SHP77 treated with DMSO at 0.1 percent for 48 hours (cell line): ENCODE measurements around the gene PPP3CA.
"Not testable (repeated sequence)": the region's sequence is repeated elsewhere in the genome, so short reads cannot be mapped to it uniquely, and the experiment has no call there.

ENCODE experiments used
- DNase-seq: peaks from one replicate; lab custom pipeline; 2025; lab: John Stamatoyannopoulos, UW

Gene PPP3CA

DNA sequence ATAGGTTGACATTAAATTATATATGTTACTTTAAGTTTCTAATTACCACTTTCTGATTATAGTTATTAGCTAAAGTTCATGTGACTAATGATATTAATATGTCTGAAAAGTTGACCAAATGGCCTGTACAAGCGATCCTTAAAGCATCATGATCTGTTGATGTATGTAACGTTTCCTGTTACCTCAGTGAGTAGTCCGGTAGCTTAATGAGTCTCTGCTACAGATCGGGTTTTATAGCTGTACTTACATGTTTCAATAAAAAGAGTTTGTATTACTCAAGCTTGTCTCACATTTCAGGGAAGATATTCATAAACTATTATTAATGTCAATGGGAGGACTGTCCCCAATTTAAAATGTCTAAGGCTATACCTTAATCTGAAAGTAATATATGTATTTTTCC lies 246.3 kb downstream of the PPP3CA start:
- no peak for DNase-seq

DNA sequence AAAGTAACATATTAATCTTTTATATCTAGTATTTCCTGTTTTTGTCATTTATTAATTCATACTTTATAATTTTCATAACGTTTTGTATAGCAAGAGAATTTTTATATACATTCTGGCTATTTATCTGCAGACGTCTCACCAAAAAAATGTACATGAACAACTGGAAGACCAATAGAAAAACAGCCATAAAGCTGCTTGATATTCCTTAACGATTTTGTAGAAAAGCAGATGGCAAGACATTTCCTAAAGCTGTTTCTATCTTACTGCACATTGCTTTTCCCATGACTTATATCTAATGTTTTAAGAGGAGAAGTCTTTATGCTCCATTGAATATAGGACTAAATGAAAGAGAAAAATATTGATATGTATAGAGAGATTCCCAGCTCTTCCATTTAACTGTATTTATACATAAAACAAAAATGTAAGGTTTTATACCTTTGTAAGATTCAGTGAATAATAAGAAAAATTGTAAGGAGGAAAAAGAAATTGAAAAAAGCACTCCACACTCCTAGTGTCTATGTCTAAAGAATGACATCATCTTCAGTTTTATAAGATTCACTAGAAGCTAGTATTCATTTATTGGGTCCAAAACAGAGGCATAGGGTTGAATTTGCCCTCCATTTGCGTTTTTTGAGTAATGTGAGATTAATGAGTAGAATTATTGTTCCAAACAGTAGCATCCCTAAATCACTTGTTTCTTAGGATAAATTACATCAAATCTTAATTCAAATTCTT lies 248.5 kb downstream of the PPP3CA start:
- no peak for DNase-seq

DNA sequence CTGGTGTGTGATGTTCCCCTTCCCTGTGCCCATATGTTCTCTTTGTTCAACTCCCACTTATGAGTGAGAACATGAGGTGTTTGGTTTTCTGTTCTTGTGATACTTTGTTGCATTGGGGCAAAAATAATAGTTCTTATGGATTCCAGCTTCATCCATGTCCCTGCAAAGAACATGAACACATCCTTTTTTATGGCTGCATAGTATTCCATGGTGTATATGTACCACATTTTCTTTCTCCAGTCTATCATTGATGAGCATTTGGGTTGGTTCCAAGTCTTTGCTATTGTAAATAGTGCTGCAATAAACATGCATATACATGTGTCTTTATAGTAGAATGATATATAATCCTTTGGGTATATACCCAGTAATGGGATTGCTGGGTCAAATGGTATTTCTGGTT lies 254.7 kb downstream of the PPP3CA start:
- DNase-seq: not testable (repeated sequence)

DNA sequence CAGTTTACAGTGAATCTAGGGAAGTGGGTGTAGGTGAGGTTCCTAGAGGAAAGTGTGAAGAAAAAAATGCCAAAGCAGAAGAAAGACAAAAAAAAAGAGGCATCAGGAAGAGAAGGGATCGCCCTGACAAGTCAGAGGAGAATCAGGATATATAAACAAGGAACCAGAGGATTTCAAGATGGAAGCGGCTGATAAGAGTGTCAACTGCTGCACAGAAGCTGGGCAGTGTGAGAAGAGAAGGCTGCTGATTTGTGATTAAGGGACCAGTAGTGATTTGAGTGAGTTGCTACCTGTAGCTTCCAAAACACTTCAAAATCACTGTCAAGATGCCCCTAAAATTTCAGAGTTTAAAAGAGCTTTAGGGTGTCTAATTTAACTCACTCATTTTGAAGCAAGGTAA lies 258.2 kb downstream of the PPP3CA start:
- no peak for DNase-seq

DNA sequence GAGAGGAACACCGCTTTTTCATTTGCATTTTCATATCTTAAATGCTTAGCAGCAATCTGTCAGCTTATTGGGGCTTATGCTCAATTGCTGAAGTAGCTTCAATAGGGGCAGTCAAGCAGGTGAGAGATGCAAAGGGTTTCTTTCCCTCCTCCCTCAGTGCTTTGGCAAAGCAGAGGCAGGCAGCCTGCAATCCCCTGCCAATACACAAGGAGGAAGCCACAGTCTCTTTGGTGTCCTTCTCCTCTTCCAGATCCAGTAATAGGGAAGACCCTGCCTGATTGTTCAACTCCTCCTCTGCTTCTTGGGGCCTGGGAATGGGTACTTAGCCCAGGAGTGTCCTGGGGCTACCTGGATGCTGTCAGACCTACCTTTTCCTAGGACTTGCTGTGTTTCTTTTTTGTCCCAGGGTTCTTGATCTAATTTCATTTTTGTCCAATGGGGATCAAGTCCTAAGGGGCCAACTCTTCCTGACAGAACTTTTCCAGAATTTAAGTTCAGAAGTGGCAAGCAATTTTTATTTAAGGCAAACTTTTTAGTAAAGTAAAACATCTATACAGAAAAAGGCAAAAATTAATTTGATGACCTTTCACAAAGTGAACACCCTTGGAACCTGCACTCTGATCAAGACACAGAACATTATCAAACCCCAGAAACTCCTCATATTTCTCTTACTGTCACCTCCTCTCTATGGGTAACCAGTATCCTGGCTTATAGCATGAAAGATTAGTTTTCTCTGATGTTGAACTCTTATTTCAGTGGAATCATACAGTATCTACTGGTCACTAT lies 260.3 kb downstream of the PPP3CA start:
- DNase-seq: no peak

DNA sequence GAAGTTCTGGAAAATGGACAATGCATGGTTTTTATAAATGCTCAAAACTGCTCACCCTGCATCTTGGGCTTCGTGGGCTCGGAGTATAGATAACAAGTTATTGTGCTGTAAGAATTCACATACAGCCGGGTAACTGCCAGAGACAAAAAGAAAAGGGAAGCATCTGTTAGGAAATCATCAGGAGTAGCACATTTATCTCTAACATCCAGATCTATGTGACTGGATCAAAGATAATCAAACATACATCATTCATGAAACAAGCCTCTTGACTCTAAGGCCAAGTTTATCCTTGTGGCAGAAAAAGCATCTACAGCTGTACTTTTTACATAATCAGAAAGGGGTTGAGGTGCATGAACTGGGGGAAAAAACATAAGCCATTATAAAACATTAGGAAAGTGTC lies 264.2 kb downstream of the PPP3CA start:
- DNase-seq: no peak

DNA sequence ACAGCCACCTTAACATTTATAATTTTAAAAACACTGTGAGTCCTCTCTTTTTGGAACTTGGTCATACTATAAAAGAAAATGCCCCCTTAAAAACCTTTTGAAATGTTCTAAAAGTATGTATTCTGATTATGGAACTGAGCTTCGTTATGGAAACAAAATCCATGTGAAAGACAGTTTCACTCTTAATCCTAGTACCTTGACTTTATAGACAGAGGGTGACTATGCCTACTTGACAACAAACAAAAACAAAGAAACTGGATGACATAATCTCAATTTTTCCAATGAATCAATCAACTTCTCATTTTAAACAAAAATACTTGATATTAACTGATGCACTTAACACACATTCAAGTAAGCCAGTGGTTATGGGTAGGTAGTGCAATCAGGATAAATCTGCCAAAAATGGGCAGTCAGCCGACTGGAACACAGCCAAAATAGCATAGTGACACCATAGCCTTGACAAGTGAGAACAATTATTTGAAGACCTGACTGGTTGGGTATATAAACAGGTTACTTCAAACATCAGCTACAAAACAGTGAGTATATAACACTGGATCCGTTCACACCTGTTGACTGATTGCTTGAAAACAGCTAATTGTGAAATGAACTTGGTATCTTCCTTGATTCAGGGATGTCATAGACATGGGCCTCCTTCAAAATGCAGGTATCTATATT lies 265.5 kb downstream of the PPP3CA start:
- no peak for DNase-seq

DNA sequence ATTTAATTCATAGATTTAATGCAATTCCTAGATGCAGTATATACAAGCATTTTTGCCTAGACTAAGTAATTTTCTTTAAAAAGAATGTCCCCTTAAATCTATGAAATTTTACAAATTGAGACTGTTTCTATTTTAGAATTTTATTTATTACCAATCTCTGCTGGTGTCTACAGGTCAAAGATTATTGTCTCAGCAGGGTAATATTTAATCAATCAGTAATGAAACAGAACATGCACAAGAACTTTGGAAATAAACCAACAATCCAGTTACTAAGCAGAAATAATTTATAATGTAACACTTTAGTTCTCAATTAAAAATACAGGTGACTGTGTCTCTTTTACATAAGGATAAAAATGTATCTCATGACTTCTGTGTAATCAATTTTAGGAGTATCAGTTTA lies 266.2 kb downstream of the PPP3CA start:
- no peak for DNase-seq

DNA sequence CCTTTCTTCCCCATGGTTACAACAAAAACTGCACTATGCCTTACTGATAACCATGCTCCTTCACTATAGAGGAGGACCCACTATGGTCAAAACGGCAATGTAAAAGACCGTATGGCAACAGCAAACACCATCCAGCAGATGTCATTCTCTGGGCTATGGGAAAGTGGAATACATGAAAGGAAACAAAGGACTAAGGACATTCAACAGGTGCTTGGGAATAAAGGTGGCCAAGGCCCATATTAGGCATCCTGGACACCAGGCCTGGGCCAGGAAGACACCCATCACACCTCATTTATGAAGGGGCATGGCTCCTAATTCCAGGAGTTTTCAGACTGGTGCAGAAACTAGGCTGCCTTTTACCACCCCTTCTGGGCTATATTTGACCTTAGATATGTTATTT lies 268.4 kb downstream of the PPP3CA start:
- DNase-seq: no peak

DNA sequence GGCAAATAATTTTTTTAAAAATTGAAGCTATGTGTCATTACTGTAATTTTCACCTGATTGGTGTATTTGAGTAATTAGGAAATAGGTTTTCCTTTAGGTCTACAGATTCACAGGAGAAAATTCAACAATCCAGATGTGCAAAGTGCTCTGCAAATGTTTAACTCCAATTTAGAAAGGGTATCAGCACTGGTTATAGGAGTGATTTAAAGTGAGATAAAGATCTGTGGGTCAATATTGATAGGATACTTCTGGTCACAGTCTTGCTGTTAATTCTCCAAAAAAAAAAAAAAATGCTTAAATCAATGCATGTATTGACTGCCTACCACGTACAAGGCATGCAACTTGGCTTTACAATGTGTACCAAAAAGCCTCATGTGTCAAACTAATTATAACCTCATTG lies 271.3 kb downstream of the PPP3CA start:
- no peak for DNase-seq

DNA sequence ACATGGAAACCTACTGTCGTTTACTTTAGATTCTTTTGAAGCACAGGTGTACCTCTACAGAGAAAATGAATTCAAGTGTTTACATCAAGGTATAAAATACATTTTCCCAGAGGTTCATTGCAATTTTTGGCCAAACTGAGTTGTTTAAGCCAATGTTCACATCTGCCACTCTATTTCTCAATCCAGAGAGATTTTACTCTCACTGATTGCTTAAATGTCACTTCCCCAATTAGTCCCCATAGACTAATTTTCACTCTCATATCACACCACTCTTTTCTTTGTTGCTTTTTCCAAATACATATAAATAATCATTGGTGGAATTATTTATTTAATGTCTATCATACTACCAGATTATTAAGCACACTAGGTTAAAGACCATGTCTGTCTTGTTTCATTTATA lies 271.8 kb downstream of the PPP3CA start:
- DNase-seq: no peak

DNA sequence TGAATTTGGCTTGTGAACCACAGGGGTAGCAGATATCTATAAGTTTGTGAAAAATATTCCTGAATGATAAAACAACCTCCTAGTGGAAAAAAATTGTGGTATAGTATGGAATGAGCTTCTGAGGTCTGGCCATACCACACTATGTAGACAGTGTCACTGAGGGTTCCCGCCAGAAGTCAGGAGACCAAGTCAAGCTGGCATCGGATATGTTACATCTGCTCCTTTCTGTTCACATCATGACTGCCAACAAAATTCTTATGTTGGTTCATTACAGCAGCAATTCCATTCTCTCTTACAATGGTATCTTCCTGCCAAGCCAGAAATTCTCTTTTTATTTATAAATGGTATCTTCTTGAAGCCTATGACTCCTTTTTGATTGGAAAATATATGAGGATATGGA lies 273.0 kb downstream of the PPP3CA start:
- no peak for DNase-seq

DNA sequence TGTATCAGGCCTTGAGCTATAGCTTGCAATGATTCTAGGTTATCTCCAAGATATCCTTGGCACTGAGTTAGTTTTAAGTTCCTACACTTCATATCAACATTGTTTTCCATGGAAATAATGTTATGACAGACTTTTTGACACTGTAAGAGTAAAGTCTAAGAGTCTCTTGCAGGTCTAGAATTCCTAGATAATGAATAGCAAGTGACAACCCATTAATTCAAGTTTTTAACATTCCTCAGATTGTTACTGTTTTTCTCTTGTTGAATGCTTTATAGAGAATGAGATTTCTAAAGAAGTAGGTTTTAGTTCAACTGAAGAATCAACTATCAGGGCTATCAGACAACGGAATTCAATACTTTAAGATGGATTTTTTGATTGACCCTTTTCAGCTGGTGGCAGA lies 276.1 kb downstream of the PPP3CA start:
- DNase-seq: no peak

DNA sequence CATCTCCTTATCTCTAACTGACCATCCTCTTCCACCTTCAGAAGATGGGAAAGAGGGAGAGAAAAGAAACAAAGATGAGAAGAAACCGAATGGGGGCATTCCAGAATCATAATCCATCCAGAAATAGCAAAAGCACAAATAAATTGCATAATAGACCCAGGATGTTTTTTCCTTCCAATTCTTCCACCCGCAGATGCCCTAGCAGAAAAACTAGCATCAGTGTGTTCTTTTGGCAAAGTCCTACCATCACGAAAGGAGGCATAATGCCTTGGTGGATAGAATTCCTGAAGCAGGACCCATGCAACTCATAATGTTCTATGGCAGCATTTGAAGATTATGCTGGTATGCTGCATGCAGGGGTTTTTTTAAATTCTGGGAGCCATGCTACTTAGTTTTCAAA lies 279.2 kb downstream of the PPP3CA start:
- no peak for DNase-seq

DNA sequence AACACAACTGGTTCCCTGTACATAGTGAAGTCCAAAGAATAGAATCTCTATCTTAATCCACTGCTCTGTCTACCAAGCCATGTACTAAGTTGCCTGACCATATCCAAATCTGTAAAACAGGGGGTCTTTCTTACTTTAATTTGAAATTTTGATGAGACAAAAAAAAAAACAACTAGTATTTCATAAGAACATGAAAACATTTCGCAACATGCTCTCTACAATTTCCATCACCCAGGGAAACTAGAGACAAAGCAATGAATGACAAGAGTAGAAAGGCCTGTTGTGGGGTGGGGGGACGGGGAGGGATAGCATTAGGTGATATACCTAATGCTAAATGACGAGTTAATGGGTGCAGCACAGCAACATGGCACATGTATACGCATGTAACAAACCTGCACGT lies 279.9 kb downstream of the PPP3CA start:
- no peak for DNase-seq

DNA sequence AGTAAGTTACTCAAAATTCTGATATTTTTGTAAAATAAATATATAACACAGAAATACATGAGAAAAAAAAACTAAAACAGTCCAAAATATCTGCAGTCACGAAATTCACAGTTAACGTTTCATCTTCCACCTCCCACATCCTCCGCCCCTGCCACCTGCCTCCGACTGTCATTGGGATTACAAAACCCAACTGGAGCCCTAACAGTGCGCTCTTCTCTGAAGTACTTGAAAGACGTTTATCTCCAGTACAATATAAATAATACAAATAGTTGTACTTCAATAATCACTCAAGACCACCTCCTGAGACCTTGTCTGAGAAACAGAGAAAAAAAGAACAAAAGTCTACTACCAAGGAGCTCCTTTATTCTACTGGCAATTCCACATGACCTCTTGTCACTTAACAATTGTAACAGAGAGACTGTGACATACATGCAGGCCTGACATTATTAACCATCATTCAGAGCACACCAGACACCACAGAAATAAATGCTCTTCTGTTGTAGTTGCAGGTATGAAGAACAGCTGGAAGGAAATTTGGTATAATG lies 280.6 kb downstream of the PPP3CA start:
- no peak for DNase-seq

DNA sequence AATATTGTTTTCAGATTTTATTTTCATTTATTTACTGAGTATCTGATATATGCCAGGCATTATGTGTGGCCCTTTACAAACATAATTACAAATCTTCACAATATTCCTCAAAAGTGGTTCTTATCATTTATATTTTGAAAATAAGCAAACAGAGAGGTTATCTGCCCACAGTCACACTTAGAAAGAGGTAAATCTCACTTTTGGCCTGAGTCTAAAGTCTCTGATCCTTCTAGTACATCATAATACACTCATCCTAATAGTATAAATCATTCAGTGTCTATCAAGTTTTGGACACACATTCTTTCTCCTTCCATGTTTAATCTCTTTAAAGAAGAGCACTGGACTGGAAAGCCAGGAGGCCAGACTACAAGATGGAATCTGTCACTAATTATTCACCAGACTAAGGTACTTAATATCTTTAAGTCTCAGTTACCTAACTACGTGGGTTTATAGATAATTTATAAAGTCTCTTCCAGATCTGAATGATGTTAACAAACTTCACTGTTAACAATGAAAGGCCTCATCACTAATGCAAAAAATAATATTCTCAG lies 281.3 kb downstream of the PPP3CA start:
- DNase-seq: no peak

DNA sequence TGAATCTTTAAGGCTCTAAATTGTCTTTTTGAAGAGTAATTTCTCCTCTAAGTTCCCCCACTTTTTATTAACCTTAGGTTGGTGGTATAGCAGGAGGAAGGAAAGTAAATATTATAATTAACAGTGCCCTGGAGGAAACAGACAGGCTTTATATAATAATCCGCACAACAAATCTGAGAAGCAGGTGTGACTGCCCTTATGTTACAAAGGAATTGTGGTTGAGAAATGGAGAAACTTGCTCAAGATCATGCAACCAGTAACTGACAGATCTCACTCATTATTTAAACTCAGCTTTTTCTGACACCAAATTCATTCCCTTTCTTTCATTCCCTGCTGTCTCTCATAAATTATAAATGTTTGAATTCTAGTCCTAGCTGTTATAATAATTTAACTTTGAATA lies 282.0 kb downstream of the PPP3CA start:
- DNase-seq: no peak

DNA sequence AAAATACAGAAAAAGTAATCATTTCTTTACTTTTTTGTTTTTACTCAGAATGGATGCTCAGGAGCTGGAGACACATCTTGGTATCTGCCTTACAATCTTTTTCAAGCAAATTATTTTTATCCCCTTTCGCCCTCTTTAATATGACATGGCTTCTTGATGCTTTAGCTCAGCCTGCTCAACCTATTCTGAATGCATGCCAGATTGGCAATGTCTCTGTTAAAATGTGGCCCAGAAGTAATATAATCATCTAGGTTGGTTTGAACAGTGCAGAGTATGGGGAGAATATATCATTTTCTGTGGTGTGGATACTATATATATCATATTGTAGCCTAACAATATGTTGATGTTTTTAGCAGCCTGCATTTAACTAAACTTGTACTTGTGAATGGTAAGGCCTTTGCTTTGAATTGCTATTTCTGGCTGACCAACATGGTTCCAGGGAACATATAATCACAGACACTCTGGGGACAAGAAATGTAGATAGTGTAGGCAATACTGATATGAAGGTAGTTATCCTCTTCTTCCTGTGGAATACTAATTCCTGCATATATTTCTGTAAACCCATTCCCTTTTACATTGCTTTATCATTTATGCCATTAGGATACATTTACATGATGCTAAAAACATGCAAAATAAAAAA lies 282.7 kb downstream of the PPP3CA start:
- no peak for DNase-seq

DNA sequence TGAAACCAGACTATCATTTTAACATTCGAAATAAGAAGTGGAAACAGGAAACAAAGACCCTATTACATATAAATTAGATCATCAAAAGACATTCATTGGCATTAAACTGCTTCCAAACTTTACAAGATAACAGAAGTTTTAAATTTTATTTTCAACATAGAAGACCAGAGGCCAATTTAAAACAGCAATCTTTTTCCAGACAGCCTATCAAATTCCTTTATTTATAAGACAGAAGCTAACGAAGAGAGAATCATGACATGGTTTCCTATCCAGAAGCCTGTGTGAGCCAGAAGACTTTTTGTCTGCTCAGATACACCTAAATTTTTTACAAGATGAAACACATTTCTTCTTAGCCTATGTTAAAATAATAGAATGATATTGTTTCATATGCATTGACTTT lies 291.9 kb downstream of the PPP3CA start:
- no peak for DNase-seq

DNA sequence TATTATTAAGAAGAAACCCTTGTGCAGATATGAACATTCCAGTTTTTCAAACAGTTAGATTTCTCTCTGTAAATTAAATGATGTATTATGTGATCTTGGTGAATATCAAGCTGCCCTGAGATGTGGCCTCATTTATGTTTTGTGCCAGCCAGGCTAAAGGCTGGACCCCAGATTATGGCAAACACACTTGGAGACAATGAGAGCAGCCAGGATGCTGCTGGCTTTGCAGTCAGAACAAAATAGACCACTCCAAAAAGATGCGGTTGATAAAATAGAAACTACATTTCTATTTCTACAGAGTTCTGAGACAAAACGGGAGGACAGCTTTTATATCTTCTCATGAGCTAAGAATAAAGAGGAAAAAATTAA lies 296.5 kb downstream of the PPP3CA start:
- no peak for DNase-seq
